ENCODE data around the gene FPR2.

DNA sequence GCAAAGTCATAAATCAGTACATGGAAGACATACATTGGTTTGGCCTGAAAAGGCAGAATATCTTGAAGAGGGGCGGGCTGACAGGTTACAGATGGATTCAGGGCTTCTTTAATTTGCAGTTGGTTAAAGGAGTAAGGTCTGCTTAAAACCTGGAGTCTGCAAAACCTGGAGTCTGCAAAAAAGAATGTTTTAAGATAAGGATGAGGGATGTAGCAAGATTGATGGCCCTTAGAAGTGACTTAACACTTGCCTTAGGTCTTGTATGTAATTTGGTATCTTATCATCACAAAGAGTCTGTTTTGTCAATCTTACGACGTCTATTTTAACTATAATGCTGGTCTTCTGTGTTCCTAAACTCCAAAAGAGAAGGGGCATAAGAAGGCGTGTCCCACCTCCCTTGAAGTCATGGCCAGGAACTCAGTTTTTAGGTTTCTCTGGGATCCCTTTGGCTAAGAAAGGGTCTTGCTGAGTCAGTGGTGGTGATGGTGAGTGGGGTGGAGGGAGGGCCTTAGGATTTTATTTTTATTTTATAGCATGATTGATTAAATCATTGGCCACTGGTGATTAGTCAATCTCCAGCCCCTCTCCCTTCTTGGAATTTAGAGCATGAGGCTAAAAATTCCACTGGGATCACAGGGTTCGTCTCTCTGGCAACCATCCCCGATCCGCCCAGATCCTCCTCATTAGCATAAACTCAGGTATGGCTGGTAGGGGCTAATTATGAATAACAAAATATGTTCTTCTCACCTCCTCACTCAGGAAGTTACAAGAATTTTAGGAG lies 27.0 kb upstream of the FPR2 start:
- TF ChIP-seq, protein P1, sequence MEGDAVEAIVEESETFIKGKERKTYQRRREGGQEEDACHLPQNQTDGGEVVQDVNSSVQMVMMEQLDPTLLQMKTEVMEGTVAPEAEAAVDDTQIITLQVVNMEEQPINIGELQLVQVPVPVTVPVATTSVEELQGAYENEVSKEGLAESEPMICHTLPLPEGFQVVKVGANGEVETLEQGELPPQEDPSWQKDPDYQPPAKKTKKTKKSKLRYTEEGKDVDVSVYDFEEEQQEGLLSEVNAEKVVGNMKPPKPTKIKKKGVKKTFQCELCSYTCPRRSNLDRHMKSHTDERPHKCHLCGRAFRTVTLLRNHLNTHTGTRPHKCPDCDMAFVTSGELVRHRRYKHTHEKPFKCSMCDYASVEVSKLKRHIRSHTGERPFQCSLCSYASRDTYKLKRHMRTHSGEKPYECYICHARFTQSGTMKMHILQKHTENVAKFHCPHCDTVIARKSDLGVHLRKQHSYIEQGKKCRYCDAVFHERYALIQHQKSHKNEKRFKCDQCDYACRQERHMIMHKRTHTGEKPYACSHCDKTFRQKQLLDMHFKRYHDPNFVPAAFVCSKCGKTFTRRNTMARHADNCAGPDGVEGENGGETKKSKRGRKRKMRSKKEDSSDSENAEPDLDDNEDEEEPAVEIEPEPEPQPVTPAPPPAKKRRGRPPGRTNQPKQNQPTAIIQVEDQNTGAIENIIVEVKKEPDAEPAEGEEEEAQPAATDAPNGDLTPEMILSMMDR (IDR thresholded peaks at IDR 0.05), result no peak
- TF ChIP-seq EP300 (IDR thresholded peaks at IDR 0.05), result no peak

Data from ovary (tissue), 3 donors.